HL-60 (cell line): ENCODE measurements around the gene SLIRP.
A peak's percentile ranks its signal among the peaks of the same experiment; 100 is the strongest.

Source experiments
- DNase-seq, 2 experiments: peaks; one replicate each; pipeline ENCODE4 v3.0.0-alpha.2; 2010 to 2020; ENCODE audit warnings: low read depth in 1 of 2, low spot score in 1 of 2
- H3K27ac ChIP-seq: fragments of 250-450 bp; sonication (Bioruptor Pico); replicated peaks from 2 replicates; pipeline ENCODE4 v1.5.1; 2020; ENCODE audit warnings: mild to moderate bottlenecking, moderate library complexity
- H3K27me3 ChIP-seq: fragments of 250-450 bp; sonication (Bioruptor Pico); 2 replicates; pipeline ENCODE4 v1.5.1; 2021; ENCODE audit warnings: mild to moderate bottlenecking, moderate library complexity; ENCODE audit not compliant: insufficient read depth, poor library complexity, severe bottlenecking
- H3K4me3 ChIP-seq: replicated peaks from 2 replicates; pipeline ENCODE4 v1.5.1; 2011; ENCODE audit warnings: mild to moderate bottlenecking, control low read depth, low read length; ENCODE audit not compliant: insufficient read depth
- CTCF ChIP-seq: IDR thresholded peaks from one replicate; pipeline ENCODE4 v1.5.1; 2011; ENCODE audit warnings: low read length, control low read depth, inconsistent platforms; ENCODE audit not compliant: insufficient read depth
- GABPA ChIP-seq: IDR thresholded peaks from 2 replicates; pipeline ENCODE4 v1.6.1; 2012; ENCODE audit warnings: low read depth
- POLR2AphosphoS5 ChIP-seq: IDR thresholded peaks from 2 replicates; pipeline ENCODE4 v1.6.1; 2012; ENCODE audit warnings: low read depth
- REST ChIP-seq: IDR thresholded peaks from 2 replicates; pipeline ENCODE4 v1.6.1; 2012; ENCODE audit warnings: low read depth; ENCODE audit not compliant: insufficient replicate concordance
- SPI1 ChIP-seq: IDR thresholded peaks from 2 replicates; pipeline ENCODE4 v1.6.1; 2012; ENCODE audit warnings: low read depth, mild to moderate bottlenecking, borderline replicate concordance

Gene SLIRP

GRCh38 chr14:77707355-77707723, 564 bp upstream of the SLIRP start:
- TF ChIP-seq GABPA (no peak), REST (no peak), SPI1 (no peak)
- Histone ChIP-seq H3K4me3 (peak overlapping the region; percentile 67), H3K27me3 (no peaks in the 10 kb centered on the region), H3K27ac (peak overlapping the region; percentile 78)
- peak; percentile 7 to 18 for DNase-seq

GRCh38 chr14:77708749-77709148, 846 bp downstream of the SLIRP start:
- H3K4me3 ChIP-seq, result peak overlapping the region; percentile 67
- no peak for TF ChIP-seq REST
- no peak for TF ChIP-seq CTCF
- no peak for TF ChIP-seq POLR2AphosphoS5
- no peak for TF ChIP-seq GABPA
- no peak for TF ChIP-seq SPI1
- no peak for DNase-seq
- H3K27ac ChIP-seq, result peak overlapping the region; percentile 78
- no peaks in the 10 kb centered on the region for H3K27me3 ChIP-seq

- no peak for TF ChIP-seq CTCF
- TF ChIP-seq REST, result no peak
- TF ChIP-seq SPI1, result no peak
- no peak for TF ChIP-seq POLR2AphosphoS5
- no peak for TF ChIP-seq GABPA
- Histone ChIP-seq H3K27me3 (no peaks in the 10 kb centered on the region), H3K4me3 (peak overlapping the region; percentile 67), H3K27ac (no peak overlapping the region)
- DNase-seq, result no peak
Observed at GRCh38 chr14:77709412-77709811, 1.5 kb downstream of the SLIRP start.

GRCh38 chr14:77710364-77710763, 2.5 kb downstream of the SLIRP start:
- Histone ChIP-seq H3K27ac (no peak overlapping the region), H3K4me3 (no peak overlapping the region)
- DNase-seq, result no peak

More at GRCh38 chr14:77710364-77710763, 2.5 kb downstream of the SLIRP start:
- TF ChIP-seq POLR2AphosphoS5, result no peak
- no peak for TF ChIP-seq GABPA
- TF ChIP-seq REST, result no peak
- no peak for TF ChIP-seq SPI1
- TF ChIP-seq CTCF, result no peak
- H3K27me3 ChIP-seq, result no peaks in the 10 kb centered on the region
